ENCODE results near the gene SPEF1. TPM values are rescaled to one million over a fixed set of nuclear protein-coding genes. Genes with fewer than 3 reads are reported as not detected.

Gene SPEF1
- total RNA-seq, 4 donors from 2014 or later = 0.14 TPM; not detected in 3

DNA sequence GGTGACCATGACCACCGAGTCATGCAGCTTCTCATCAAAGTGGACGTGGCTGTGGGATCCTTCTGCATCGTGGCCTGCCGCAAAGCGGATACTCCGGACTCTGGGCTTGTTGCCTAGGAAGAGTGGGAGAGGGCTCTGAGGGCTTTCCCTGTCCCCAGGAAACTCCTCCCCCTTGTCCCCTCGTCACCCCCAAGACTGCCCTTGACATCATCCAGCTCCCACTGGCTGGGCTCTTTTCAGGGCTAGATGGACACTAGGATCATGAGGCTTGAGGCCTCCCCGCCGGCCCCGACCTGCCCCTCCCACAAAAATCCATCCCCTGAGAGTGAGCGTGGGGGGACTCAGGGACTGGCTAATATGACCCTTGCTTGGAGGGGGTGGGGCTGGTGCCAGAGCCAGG, 22.7 kb downstream of the SPEF1 start:
- in situ Hi-C loops (cut with MboI; ENCODE audit: low pct_ligation_motif_present in 1 of 4, low pct_unique_long_range_greater_than_20kb in 1 of 4, low sequenced_read_pairs in 3 of 4) = no loop called here
- Histone ChIP-seq H3K27ac (no peak overlapping the region), H3K4me1 (peaks cover 0 to 9% (median 0%) of the 10 kb centered on the region in 4 donors), H3K27me3 (no peaks in the 10 kb centered on the region), H3K4me3 (no peak overlapping the region), H3K36me3 (no peaks in the 10 kb centered on the region), H3K9me3 (no peaks in the 10 kb centered on the region)
- no peak for DNase-seq
- TF ChIP-seq POLR2A (IDR thresholded peaks at IDR 0.05) (no peak), EP300 (IDR thresholded peaks at IDR 0.05; ENCODE audit: low read depth) (no peak), POLR2AphosphoS5 (IDR thresholded peaks at IDR 0.05) (no peak)
- TF ChIP-seq, protein P1, sequence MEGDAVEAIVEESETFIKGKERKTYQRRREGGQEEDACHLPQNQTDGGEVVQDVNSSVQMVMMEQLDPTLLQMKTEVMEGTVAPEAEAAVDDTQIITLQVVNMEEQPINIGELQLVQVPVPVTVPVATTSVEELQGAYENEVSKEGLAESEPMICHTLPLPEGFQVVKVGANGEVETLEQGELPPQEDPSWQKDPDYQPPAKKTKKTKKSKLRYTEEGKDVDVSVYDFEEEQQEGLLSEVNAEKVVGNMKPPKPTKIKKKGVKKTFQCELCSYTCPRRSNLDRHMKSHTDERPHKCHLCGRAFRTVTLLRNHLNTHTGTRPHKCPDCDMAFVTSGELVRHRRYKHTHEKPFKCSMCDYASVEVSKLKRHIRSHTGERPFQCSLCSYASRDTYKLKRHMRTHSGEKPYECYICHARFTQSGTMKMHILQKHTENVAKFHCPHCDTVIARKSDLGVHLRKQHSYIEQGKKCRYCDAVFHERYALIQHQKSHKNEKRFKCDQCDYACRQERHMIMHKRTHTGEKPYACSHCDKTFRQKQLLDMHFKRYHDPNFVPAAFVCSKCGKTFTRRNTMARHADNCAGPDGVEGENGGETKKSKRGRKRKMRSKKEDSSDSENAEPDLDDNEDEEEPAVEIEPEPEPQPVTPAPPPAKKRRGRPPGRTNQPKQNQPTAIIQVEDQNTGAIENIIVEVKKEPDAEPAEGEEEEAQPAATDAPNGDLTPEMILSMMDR (IDR thresholded peaks at IDR 0.05) = no peak
- WGBS, 2 donors (ENCODE audit: low coverage in 1 of 2) = 88% methylated on average over 10 of the region's 11 CpGs; no CpG with 5 or more reads in 1 of the 2 donors
- intact Hi-C loops (cut with DNase I; ENCODE audit: low total_unique reads) = no loop called here

- no peak for DNase-seq
- TF ChIP-seq, protein P1 (IDR thresholded peaks at IDR 0.05) = no peak
- TF ChIP-seq POLR2AphosphoS5 (IDR thresholded peaks at IDR 0.05) = no peak
- no peak for TF ChIP-seq POLR2A (IDR thresholded peaks at IDR 0.05)
- TF ChIP-seq EP300 (IDR thresholded peaks at IDR 0.05; ENCODE audit: low read depth) = no peak
- H3K27me3 ChIP-seq = no peaks in the 10 kb centered on the region
- H3K4me1 ChIP-seq = peaks cover 0 to 6% (median under 1%) of the 10 kb centered on the region in 4 donors
- no peaks in the 10 kb centered on the region for H3K9me3 ChIP-seq
- H3K4me3 ChIP-seq = no peak overlapping the region
- WGBS, 2 donors (ENCODE audit: low coverage in 1 of 2) = 90 to 91% methylated on average over 2 of the region's 2 CpGs
- intact Hi-C loops (cut with DNase I; ENCODE audit: low total_unique reads) (no loop called here), in situ Hi-C loops (cut with MboI; ENCODE audit: low pct_ligation_motif_present in 1 of 4, low pct_unique_long_range_greater_than_20kb in 1 of 4, low sequenced_read_pairs in 3 of 4) (no loop called here)
- H3K36me3 ChIP-seq = no peaks in the 10 kb centered on the region
- no peak overlapping the region for H3K27ac ChIP-seq
Observed at GRCh38 chr20:3757268-3757667, 24.0 kb downstream of the SPEF1 start.

DNA sequence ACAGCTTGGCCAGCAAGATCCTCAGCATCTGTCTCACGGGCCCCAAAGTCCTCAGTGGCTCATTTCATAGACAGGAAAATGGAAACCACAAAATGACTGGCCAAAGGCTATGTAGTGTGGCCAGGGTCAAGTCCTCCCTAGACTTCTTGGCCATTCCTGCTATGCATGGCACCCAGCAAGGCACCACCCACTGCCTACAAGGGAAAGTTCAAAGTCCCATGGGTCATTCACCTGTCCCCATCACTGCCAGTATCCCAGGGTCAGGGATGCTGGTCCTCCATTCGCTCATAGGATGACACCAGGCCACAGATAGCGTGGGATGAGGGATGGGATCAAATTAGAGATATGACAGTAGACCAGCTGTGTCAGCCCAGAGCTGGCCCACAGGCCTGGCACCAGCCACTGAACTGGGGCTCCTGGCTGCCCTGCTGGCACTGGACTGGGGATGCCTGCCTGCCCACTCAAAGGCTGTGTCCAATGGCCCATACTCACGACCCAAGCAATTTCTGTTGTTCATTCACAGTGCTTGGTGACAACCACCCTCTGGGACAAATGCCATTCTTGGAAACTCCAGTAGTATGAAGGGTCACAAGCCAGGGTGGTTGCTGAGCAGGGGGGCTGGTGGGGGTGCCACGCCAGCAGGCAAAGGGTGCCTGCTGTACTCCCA, 25.3 kb downstream of the SPEF1 start:
- Histone ChIP-seq H3K36me3 (no peaks in the 10 kb centered on the region), H3K4me1 (peaks cover 0 to 12% (median 6%) of the 10 kb centered on the region in 4 donors), H3K9me3 (no peaks in the 10 kb centered on the region), H3K27me3 (no peaks in the 10 kb centered on the region), H3K4me3 (no peak overlapping the region), H3K27ac (no peak overlapping the region)
- no peak for DNase-seq
- intact Hi-C loops (cut with DNase I; ENCODE audit: low total_unique reads) = no loop called here
- TF ChIP-seq POLR2A (IDR thresholded peaks at IDR 0.05) = no peak
- in situ Hi-C loops (cut with MboI; ENCODE audit: low pct_ligation_motif_present in 1 of 4, low pct_unique_long_range_greater_than_20kb in 1 of 4, low sequenced_read_pairs in 3 of 4) = no loop called here
- WGBS, 2 donors (ENCODE audit: low coverage in 1 of 2) = 87% methylated on average over 4 of the region's 5 CpGs; no CpG with 5 or more reads in 1 of the 2 donors

- Histone ChIP-seq H3K36me3 (no peaks in the 10 kb centered on the region), H3K27ac (no peak overlapping the region), H3K27me3 (peaks cover 4% of the 10 kb centered on the region), H3K9me3 (no peaks in the 10 kb centered on the region), H3K4me1 (peaks cover 0 to 12% (median 6%) of the 10 kb centered on the region in 4 donors), H3K4me3 (no peak overlapping the region)
- in situ Hi-C loops (cut with MboI; ENCODE audit: low pct_ligation_motif_present in 1 of 4, low pct_unique_long_range_greater_than_20kb in 1 of 4, low sequenced_read_pairs in 3 of 4) (no loop called here), intact Hi-C loops (cut with DNase I; ENCODE audit: low total_unique reads) (no loop called here)
- no peak for DNase-seq
- TF ChIP-seq, protein P1 (IDR thresholded peaks at IDR 0.05) = no peak
- no peak for TF ChIP-seq POLR2AphosphoS5 (IDR thresholded peaks at IDR 0.05)
- no peak for TF ChIP-seq EP300 (IDR thresholded peaks at IDR 0.05; ENCODE audit: low read depth)
- TF ChIP-seq POLR2A (IDR thresholded peaks at IDR 0.05) = no peak
- WGBS, 2 donors (ENCODE audit: low coverage in 1 of 2) = 94% methylated on average over 5 of the region's 7 CpGs; no CpG with 5 or more reads in 1 of the 2 donors
Observed at GRCh38 chr20:3755269-3755668, 26.0 kb downstream of the SPEF1 start.

DNA sequence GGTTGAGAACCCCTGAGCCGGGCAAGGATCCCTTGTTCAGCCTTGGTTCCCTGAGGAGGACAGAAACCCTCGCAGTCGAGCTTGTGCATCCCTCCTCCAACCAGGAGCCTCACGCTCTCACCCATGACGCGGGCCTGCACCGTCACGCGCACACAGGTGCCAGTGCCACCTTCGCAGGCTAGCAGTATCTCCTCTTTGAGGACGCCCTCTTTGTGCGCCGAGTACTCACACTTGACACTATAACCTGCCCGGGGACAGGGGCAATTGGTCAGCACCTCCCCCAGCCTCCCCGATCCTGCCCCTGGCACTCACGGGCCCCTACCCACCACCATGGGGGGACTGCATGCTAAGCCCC, 27.0 kb downstream of the SPEF1 start:
- Histone ChIP-seq H3K27ac (no peak overlapping the region), H3K4me3 (no peak overlapping the region), H3K36me3 (no peaks in the 10 kb centered on the region), H3K4me1 (peaks cover 2 to 20% (median 10%) of the 10 kb centered on the region in 4 donors), H3K27me3 (peaks cover 14% of the 10 kb centered on the region), H3K9me3 (no peaks in the 10 kb centered on the region)
- intact Hi-C loops (cut with DNase I; ENCODE audit: low total_unique reads) (no loop called here), in situ Hi-C loops (cut with MboI; ENCODE audit: low pct_ligation_motif_present in 1 of 4, low pct_unique_long_range_greater_than_20kb in 1 of 4, low sequenced_read_pairs in 3 of 4) (no loop called here)
- DNase-seq = no peak
- WGBS, 2 donors (ENCODE audit: low coverage in 1 of 2) = 85 to 91% methylated on average over 4 to 16 of the region's 16 CpGs
- TF ChIP-seq POLR2A (IDR thresholded peaks at IDR 0.05) (no peak), EP300 (IDR thresholded peaks at IDR 0.05; ENCODE audit: low read depth) (no peak)
